H9 (cell line): ENCODE data around the gene PRKCA. TPM values are rescaled to one million over a fixed set of nuclear protein-coding genes. Genes with fewer than 3 reads are reported as not detected.

Experiments used
- DNase-seq: peaks from one replicate; pipeline ENCODE4 v3.0.0-alpha.2; 2017
- H2AFZ ChIP-seq: one replicate; pipeline ENCODE4 v1.6.1; 2013; ENCODE audit warnings: mild to moderate bottlenecking, low read length, control low read depth, moderate library complexity
- H2AK5ac ChIP-seq: 2 replicates; pipeline ENCODE4 v1.6.1; 2013; ENCODE audit warnings: low read length, control low read depth, mixed read lengths; ENCODE audit not compliant: insufficient read length
- H2BK120ac ChIP-seq: one replicate; pipeline ENCODE4 v1.6.1; 2013; ENCODE audit warnings: low read depth, mild to moderate bottlenecking, low read length, control low read depth, inconsistent platforms; ENCODE audit not compliant: poor library complexity, severe bottlenecking
- H2BK12ac ChIP-seq: 2 replicates; pipeline ENCODE4 v1.6.1; 2013; ENCODE audit warnings: low read length, control low read depth, mixed read lengths, low read depth; ENCODE audit not compliant: insufficient read length
- H2BK15ac ChIP-seq: 2 replicates; pipeline ENCODE4 v1.6.1; 2013; ENCODE audit warnings: low read depth, low read length, control low read depth
- H2BK20ac ChIP-seq: one replicate; pipeline ENCODE4 v1.6.1; 2013; ENCODE audit warnings: low read depth, mild to moderate bottlenecking, low read length, control low read depth, inconsistent platforms; ENCODE audit not compliant: poor library complexity, severe bottlenecking
- H2BK5ac ChIP-seq: 2 replicates; pipeline ENCODE4 v1.6.1; 2013; ENCODE audit warnings: low read length, control low read depth, mixed read lengths; ENCODE audit not compliant: insufficient read length
- H3K14ac ChIP-seq: 2 replicates; pipeline ENCODE4 v1.6.1; 2013; ENCODE audit warnings: low read length, control low read depth; ENCODE audit not compliant: insufficient read depth
- H3K18ac ChIP-seq: 2 replicates; pipeline ENCODE4 v1.6.1; 2013; ENCODE audit warnings: low read depth, mild to moderate bottlenecking, mixed read lengths, low read length, control low read depth; ENCODE audit not compliant: insufficient read length
- H3K23ac ChIP-seq: 2 replicates; pipeline ENCODE4 v1.6.1; 2013; ENCODE audit warnings: low read length, control low read depth, mixed read lengths, low read depth; ENCODE audit not compliant: insufficient read length
- H3K23me2 ChIP-seq: 2 replicates; pipeline ENCODE4 v1.6.1; 2013; ENCODE audit warnings: low read depth, mild to moderate bottlenecking, mixed read lengths, low read length, control low read depth; ENCODE audit not compliant: insufficient read length, poor library complexity, severe bottlenecking
- H3K27ac ChIP-seq: 2 replicates; pipeline ENCODE4 v1.5.1; 2013; ENCODE audit warnings: low read length, control low read depth, mixed read lengths, low read depth; ENCODE audit not compliant: insufficient read length
- H3K27me3 ChIP-seq: 2 replicates; pipeline ENCODE4 v1.6.1; 2013; ENCODE audit warnings: low read length, control low read depth, inconsistent platforms; ENCODE audit not compliant: insufficient read depth
- H3K4ac ChIP-seq: 2 replicates; pipeline ENCODE4 v1.6.1; 2013; ENCODE audit warnings: low read depth, mild to moderate bottlenecking, control low read depth, inconsistent platforms, low read length, moderate library complexity
- H3K4me1 ChIP-seq: 2 replicates; pipeline ENCODE4 v1.6.1; 2013; ENCODE audit warnings: low read length, control low read depth, inconsistent platforms; ENCODE audit not compliant: insufficient read depth
- H3K4me2 ChIP-seq: 2 replicates; pipeline ENCODE4 v1.6.1; 2013; ENCODE audit warnings: low read length, control low read depth, mixed read lengths; ENCODE audit not compliant: insufficient read length, insufficient read depth
- H3K56ac ChIP-seq: 2 replicates; pipeline ENCODE4 v1.6.1; 2013; ENCODE audit warnings: low read depth, mild to moderate bottlenecking, mixed read lengths, low read length, control low read depth; ENCODE audit not compliant: insufficient read length
- H3K79me1 ChIP-seq: 2 replicates; pipeline ENCODE4 v1.6.1; 2013; ENCODE audit warnings: low read depth, mild to moderate bottlenecking, moderate library complexity, low read length, control low read depth, inconsistent platforms; ENCODE audit not compliant: insufficient read depth, poor library complexity, severe bottlenecking
- H3K79me2 ChIP-seq: 2 replicates; pipeline ENCODE4 v1.6.1; 2013; ENCODE audit warnings: low read length, control low read depth, inconsistent platforms; ENCODE audit not compliant: insufficient read depth
- H3K9ac ChIP-seq: 2 replicates; pipeline ENCODE4 v1.6.1; 2013; ENCODE audit warnings: low read length, control low read depth, mixed read lengths; ENCODE audit not compliant: insufficient read length; ENCODE audit errors: extremely low read depth
- H3K9me3 ChIP-seq: one replicate; pipeline ENCODE4 v1.6.1; 2013; ENCODE audit warnings: low read depth, low read length, inconsistent platforms; ENCODE audit not compliant: control insufficient read depth
- H3T11ph ChIP-seq: one replicate; pipeline ENCODE4 v1.6.1; 2013; ENCODE audit warnings: mild to moderate bottlenecking, low read length, control low read depth, inconsistent platforms
- H4K20me1 ChIP-seq: one replicate; pipeline ENCODE4 v1.6.1; 2013; ENCODE audit not compliant: control insufficient read depth, insufficient read length, insufficient read depth
- H4K5ac ChIP-seq: 2 replicates; pipeline ENCODE4 v1.6.1; 2013; ENCODE audit warnings: low read depth, mild to moderate bottlenecking, mixed read lengths, low read length, control low read depth; ENCODE audit not compliant: insufficient read length
- H4K8ac ChIP-seq: replicated peaks from 2 replicates; pipeline ENCODE4 v1.6.1; 2013; ENCODE audit warnings: low read length, control low read depth, mixed read lengths, low read depth; ENCODE audit not compliant: insufficient read length
- H4K91ac ChIP-seq: 2 replicates; pipeline ENCODE4 v1.6.1; 2013; ENCODE audit warnings: low read depth, mild to moderate bottlenecking, moderate library complexity, mixed read lengths, low read length, control low read depth; ENCODE audit not compliant: insufficient read length
- H3K27ac Mint-ChIP-seq, 3 experiments: 2 replicates in 2 of 3; 3 replicates in 1 of 3; pipeline ENCODE4 v1.8.0; 2020 to 2021; ENCODE audit warnings: mixed read lengths in 3 of 3, mild to moderate bottlenecking in 1 of 3, moderate library complexity in 1 of 3
- H3K27me3 Mint-ChIP-seq: 2 replicates; pipeline ENCODE4 v1.8.0; 2021; ENCODE audit warnings: low read depth, mild to moderate bottlenecking, moderate library complexity, mixed read lengths
- H3K36me3 Mint-ChIP-seq, 3 experiments: 2 replicates in 2 of 3; 3 replicates in 1 of 3; pipeline ENCODE4 v1.8.0; 2020 to 2021; ENCODE audit warnings: low read depth in 3 of 3, mixed read lengths in 3 of 3; ENCODE audit not compliant: insufficient read depth in 1 of 3
- H3K4me1 Mint-ChIP-seq, 2 experiments: 2 replicates each; pipeline ENCODE4 v1.8.0; 2020; ENCODE audit warnings: mixed read lengths in 2 of 2
- H3K4me3 Mint-ChIP-seq, 2 experiments: 2 replicates in 1 of 2; 3 replicates in 1 of 2; pipeline ENCODE4 v1.8.0; 2020 to 2021; ENCODE audit warnings: mild to moderate bottlenecking in 2 of 2, mixed read lengths in 2 of 2, moderate library complexity in 1 of 2
- H3K9me3 Mint-ChIP-seq, 2 experiments: 2 replicates in 1 of 2; 3 replicates in 1 of 2; pipeline ENCODE4 v1.8.0; 2020; ENCODE audit warnings: mild to moderate bottlenecking in 2 of 2, mixed read lengths in 2 of 2, moderate library complexity in 1 of 2
- CTCF ChIP-seq: fragments of 200-600 bp; sonication (generic); conservative IDR thresholded peaks from 3 replicates; pipeline ENCODE4 v1.8.0; 2021; ENCODE audit warnings: antibody characterized with exemption, mild to moderate bottlenecking
- WGBS: extraction: QIAGEN DNeasy Blood & Tissue Kit; methylation state at CpG from one replicate; pipeline ENCODE4 v1.1.7; 2013; ENCODE audit warnings: missing lambda C conversion rate, low lambda C conversion rate, mixed read lengths; ENCODE audit not compliant: insufficient read length; ENCODE audit errors: extremely low coverage; 5-methylcytosine and 5-hydroxymethylcytosine counted together
- total RNA-seq: library from RNA; stranded (reverse); gene quantifications from 2 replicates; pipeline ENCODE4 v1.2.1, GENCODE V29; 2021

Gene PRKCA
- total RNA-seq, 1 experiment from 2014 or later: 10.5 TPM

GRCh38 chr17:66525338-66525737, 222.9 kb downstream of the PRKCA start:
- Histone ChIP-seq H2AK5ac (no peak overlapping the region), H3K23ac (no peak overlapping the region), H4K91ac (no peak overlapping the region), H3K4me1 (no peaks in the 10 kb centered on the region), H3K27ac (no peak overlapping the region), H3K9ac (no peak overlapping the region), H3K4ac (no peak overlapping the region), H4K5ac (no peak overlapping the region), H2BK15ac (no peak overlapping the region), H2BK12ac (no peak overlapping the region), H3K79me1 (no peaks in the 10 kb centered on the region), H4K20me1 (no peaks in the 10 kb centered on the region), H3K18ac (no peak overlapping the region), H2BK120ac (no peak overlapping the region), H4K8ac (no peak overlapping the region), H2BK20ac (no peak overlapping the region), H3K27me3 (no peaks in the 10 kb centered on the region), H3T11ph (no peak overlapping the region), H3K56ac (no peak overlapping the region), H2BK5ac (no peak overlapping the region), H3K14ac (no peak overlapping the region), H3K9me3 (no peaks in the 10 kb centered on the region), H3K4me2 (no peak overlapping the region), H3K23me2 (no peaks in the 10 kb centered on the region), H3K79me2 (no peaks in the 10 kb centered on the region), H2AFZ (no peak overlapping the region)
- DNase-seq: no peak
- no peaks in the 10 kb centered on the region for H3K9me3 Mint-ChIP-seq
- peaks cover 19 to 26% of the 10 kb centered on the region in 2 experiments for H3K4me1 Mint-ChIP-seq
- H3K27ac Mint-ChIP-seq: no peak overlapping the region
- H3K36me3 Mint-ChIP-seq: no peaks in the 10 kb centered on the region
- no peak for TF ChIP-seq CTCF
- H3K4me3 Mint-ChIP-seq: no peak overlapping the region
- H3K27me3 Mint-ChIP-seq: no peaks in the 10 kb centered on the region
- no CpG with 5 or more reads among the region's 4 CpGs for WGBS
